ENCODE measurements around the gene TMOD1. TPM values are rescaled to one million over a fixed set of nuclear protein-coding genes. Genes with fewer than 3 reads are reported as not detected.

TMOD1 gene
- total and polyA plus RNA-seq, 10 of the 15 experiments (the other 5 are each of a cell fraction or from before 2014, with no cell fraction given): 4.0 to 44.1 (median 15.4) TPM

GRCh38 chr9:97501972-97502221 is 431 bp downstream of the TMOD1 start:
- Histone ChIP-seq H4K20me1 (ENCODE audit: control insufficient read depth, insufficient read depth) (no peaks in the 10 kb centered on the region), H3K9me3 (replicated peaks; ENCODE audit: control insufficient read depth, insufficient read depth, low read length) (no peaks in the 10 kb centered on the region; the same call in 2 of the 3 replicates), H2AFZ (ENCODE audit: control insufficient read depth, low read depth, low read length) (peak overlapping the region; percentile 77), H3K27me3 (replicated peaks in 1 of 2; ENCODE audit: control insufficient read depth in 2 of 2, insufficient read depth in 2 of 2, low read length in 1 of 2) (no peaks in the 10 kb centered on the region), H3K4me2 (ENCODE audit: control insufficient read depth, insufficient read depth) (peak overlapping the region; percentile 97), H3K79me2 (ENCODE audit: control insufficient read depth, insufficient read depth, low read length) (peaks cover 47% of the 10 kb centered on the region), H3K4me1 (ENCODE audit: control insufficient read depth, insufficient read depth, low read length) (peaks cover 30% of the 10 kb centered on the region), H3K27ac (ENCODE audit: control insufficient read depth, insufficient read depth) (peak overlapping the region; percentile 70), H3K4me3 (peak overlapping the region; percentile 86), H3K36me3 (ENCODE audit: control insufficient read depth in 2 of 2, insufficient read depth in 2 of 2, low read length in 1 of 2) (no peaks in the 10 kb centered on the region; a peak in 1 of 4 replicates), H3K9ac (ENCODE audit: control insufficient read depth, insufficient read depth, low read length) (peak overlapping the region; percentile 78)
- CTCF ChIA-PET: interaction anchor here (0.8 to 8.9 kb wide), 23 partner anchors 9 to 646 kb away, joined by 3 to 247 read pairs (median 7); partner anchors contain the start of genes TDRD7 and XPA
- POLR2A ChIA-PET: interaction anchor here (0.6 to 5.0 kb wide), 13 partner anchors 9 to 131 kb away, joined by 3 to 35 read pairs (median 5); partner anchors contain the start of genes NCBP1 and TSTD2
- no TSS peak for BruUV-seq (replicated peaks)
- FAIRE-seq (no peak), ATAC-seq (peak; percentile 49), DNase-seq (ENCODE audit: low read depth, low spot score) (no peak)
- TF ChIP-seq RUNX3 (IDR thresholded peaks at IDR 0.05; ENCODE audit: low read length) (no peak), BACH1 (IDR thresholded peaks at IDR 0.05; ENCODE audit: borderline replicate concordance) (0 out of 2 replicates have a peak, but pooled peaks have one; percentile 31), HDAC6 (IDR thresholded peaks at IDR 0.05; ENCODE audit: unreplicated experiment) (peak; percentile 40)
- RAD21 ChIA-PET (ENCODE audit: unreplicated experiment): interaction anchor here (0.8 to 6.1 kb wide), 22 partner anchors 9 to 647 kb away, joined by 3 to 144 read pairs (median 10); partner anchors contain the start of genes NCBP1, TDRD7, TSTD2 and ZNF782
- in situ Hi-C loops (cut with MboI): loop anchor here (10.0 kb wide), 1 partner anchor 1087 kb away; the partner anchor contains the start of gene ZNF367
- intact Hi-C loops (cut with micrococcal nuclease; ENCODE audit: unreplicated experiment): loop anchor here (2.0 to 10.0 kb wide), 4 partner anchors 33 to 93 kb away; partner anchors contain the start of gene TDRD7
- 2% methylated on average over 24 of the region's 30 CpGs for WGBS (ENCODE audit: insufficient coverage, insufficient replicate concordance, low lambda C conversion rate, missing lambda C conversion rate)
- SMC1A ChIA-PET (ENCODE audit: uncharacterized antibody, unreplicated experiment): interaction anchor here (0.7 to 8.6 kb wide), 13 partner anchors 9 to 114 kb away, joined by 3 to 144 read pairs (median 17); no protein-coding TSS in a partner anchor

- no peaks in the 10 kb centered on the region for H3K27me3 ChIP-seq (replicated peaks in 1 of 2; ENCODE audit: control insufficient read depth in 2 of 2, insufficient read depth in 2 of 2, low read length in 1 of 2)
- BruUV-seq (replicated peaks): TSS peak; percentile 36
- WGBS (ENCODE audit: insufficient coverage, insufficient replicate concordance, low lambda C conversion rate, missing lambda C conversion rate): 2% methylated on average over 49 of the region's 49 CpGs
- CTCF ChIA-PET: interaction anchor here (0.7 to 8.9 kb wide), 27 partner anchors 8 to 646 kb away, joined by 3 to 247 read pairs (median 7); partner anchors contain the start of genes NCBP1, TDRD7, TSTD2 and XPA
- intact Hi-C loops (cut with micrococcal nuclease; ENCODE audit: unreplicated experiment): loop anchor here (2.0 to 10.0 kb wide), 3 partner anchors 56 to 92 kb away; partner anchors contain the start of gene TDRD7
- TF ChIP-seq ATF3 (IDR thresholded peaks at IDR 0.05; ENCODE audit: borderline replicate concordance, extremely low read depth, low read depth, low read length) (no peak), MTA3 (IDR thresholded peaks at IDR 0.05; ENCODE audit: borderline replicate concordance, low read length) (no peak), CTCF (IDR thresholded peaks at IDR 0.05 in 2 of 3, conservative IDR thresholded peaks at IDR 0.05 in 1 of 3; ENCODE audit: control insufficient read depth in 2 of 3, extremely low read depth in 1 of 3, insufficient read depth in 1 of 3, low read depth in 3 of 3, low read length in 3 of 3) (peak in 1 of 3 experiments; percentile 10; a peak in 1 of 6 replicates), RUNX3 (IDR thresholded peaks at IDR 0.05; ENCODE audit: low read length) (0 out of 2 replicates have a peak, but pooled peaks have one; percentile 4), POLR2A (IDR thresholded peaks at IDR 0.05; ENCODE audit: low read depth, low read length) (peak; percentile 18)
- FAIRE-seq: no peak
- peak overlapping the region; percentile 78 for H3K9ac ChIP-seq (ENCODE audit: control insufficient read depth, insufficient read depth, low read length)
- POLR2A ChIA-PET: interaction anchor here (0.6 to 5.0 kb wide), 14 partner anchors 9 to 131 kb away, joined by 3 to 35 read pairs (median 4); partner anchors contain the start of genes NCBP1 and TSTD2
- in situ Hi-C loops (cut with MboI): loop anchor here (10.0 kb wide), 1 partner anchor 1088 kb away; the partner anchor contains the start of gene ZNF367
- peaks cover 51% of the 10 kb centered on the region for H3K79me2 ChIP-seq (ENCODE audit: control insufficient read depth, insufficient read depth, low read length)
- peak overlapping the region; percentile 70 for H3K27ac ChIP-seq (ENCODE audit: control insufficient read depth, insufficient read depth)
- ATAC-seq: peak; percentile 71
- SMC1A ChIA-PET (ENCODE audit: uncharacterized antibody, unreplicated experiment): interaction anchor here (0.7 to 8.6 kb wide), 17 partner anchors 9 to 131 kb away, joined by 3 to 144 read pairs (median 9); partner anchors contain the start of genes NCBP1 and TSTD2
- peak overlapping the region; percentile 86 for H3K4me3 ChIP-seq
- H4K20me1 ChIP-seq (ENCODE audit: control insufficient read depth, insufficient read depth): no peaks in the 10 kb centered on the region
- peaks cover 36% of the 10 kb centered on the region for H3K4me1 ChIP-seq (ENCODE audit: control insufficient read depth, insufficient read depth, low read length)
- no peak for DNase-seq (ENCODE audit: low read depth, low spot score)
- RAD21 ChIA-PET (ENCODE audit: unreplicated experiment): interaction anchor here (0.8 to 6.1 kb wide), 23 partner anchors 8 to 648 kb away, joined by 3 to 144 read pairs (median 10); partner anchors contain the start of genes NCBP1, TDRD7, TSTD2 and ZNF782
- no peaks in the 10 kb centered on the region; the same call in 2 of the 3 replicates for H3K9me3 ChIP-seq (replicated peaks; ENCODE audit: control insufficient read depth, insufficient read depth, low read length)
- no peaks in the 10 kb centered on the region; a peak in 1 of 4 replicates for H3K36me3 ChIP-seq (ENCODE audit: control insufficient read depth in 2 of 2, insufficient read depth in 2 of 2, low read length in 1 of 2)
- H2AFZ ChIP-seq (ENCODE audit: control insufficient read depth, low read depth, low read length): peak overlapping the region; percentile 77
- peak overlapping the region; percentile 97 for H3K4me2 ChIP-seq (ENCODE audit: control insufficient read depth, insufficient read depth)
These were observed 937 bp downstream of the TMOD1 start for GRCh38 chr9:97502222-97502983.
